GM23338 (cell line): ENCODE results near the gene WEE2. TPM values are rescaled to one million over a fixed set of nuclear protein-coding genes. Genes with fewer than 3 reads are reported as not detected.
A peak's percentile ranks its signal among the peaks of the same experiment; 100 is the strongest.

ENCODE experiments used
- ATAC-seq: fragments of 200-7000 bp; cut with Tn5 transposase; 3 replicates; pipeline ENCODE4 v1.9.1; 2020
- DNase-seq: peaks from one replicate; pipeline ENCODE4 v3.0.0-alpha.2; 2015; ENCODE audit warnings: low spot score
- H2AFZ ChIP-seq: fragments of 200-600 bp; sonication (generic); 2 replicates; pipeline ENCODE4 v1.8.0; 2016; ENCODE audit warnings: antibody characterized with exemption, mild to moderate bottlenecking, moderate library complexity
- H3F3A ChIP-seq: fragments of 200-600 bp; sonication (generic); replicated peaks from 2 replicates; pipeline ENCODE4 v1.8.0; 2017; ENCODE audit warnings: antibody characterized with exemption, mixed run types, low read depth
- H3K27ac ChIP-seq: fragments of 200-600 bp; sonication (generic); 2 replicates; pipeline ENCODE4 v1.6.1; 2016; ENCODE audit warnings: low read depth
- H3K27me3 ChIP-seq: fragments of 200-600 bp; sonication (generic); 2 replicates; pipeline ENCODE4 v1.8.0; 2016; ENCODE audit warnings: mild to moderate bottlenecking, mixed run types, moderate library complexity; ENCODE audit not compliant: insufficient read depth
- H3K36me3 ChIP-seq: fragments of 200-600 bp; sonication (generic); 2 replicates; pipeline ENCODE4 v1.8.0; 2016; ENCODE audit warnings: mild to moderate bottlenecking; ENCODE audit not compliant: insufficient read depth
- H3K4me1 ChIP-seq: fragments of 200-600 bp; sonication (generic); 2 replicates; pipeline ENCODE4 v1.8.0; 2016; ENCODE audit warnings: mild to moderate bottlenecking, moderate library complexity; ENCODE audit not compliant: insufficient read depth
- H3K4me2 ChIP-seq: fragments of 200-600 bp; sonication (generic); 2 replicates; pipeline ENCODE4 v1.7.1; 2017; ENCODE audit warnings: mixed run types
- H3K4me3 ChIP-seq: fragments of 200-600 bp; sonication (generic); 2 replicates; pipeline ENCODE4 v1.6.1; 2016; ENCODE audit warnings: mixed run types
- H3K79me2 ChIP-seq: fragments of 200-600 bp; sonication (generic); replicated peaks from 2 replicates; pipeline ENCODE4 v1.8.0; 2017; ENCODE audit warnings: mild to moderate bottlenecking; ENCODE audit not compliant: insufficient read depth
- H3K9me2 ChIP-seq: fragments of 200-600 bp; sonication (generic); 2 replicates; pipeline ENCODE4 v1.8.0; 2017; ENCODE audit not compliant: insufficient read depth
- H4K20me1 ChIP-seq: fragments of 200-600 bp; sonication (generic); replicated peaks from 2 replicates; pipeline ENCODE4 v1.8.0; 2017; ENCODE audit warnings: mild to moderate bottlenecking; ENCODE audit not compliant: insufficient read depth
- H3K27ac Mint-ChIP-seq: 2 replicates; pipeline ENCODE4 v1.8.0; 2020; ENCODE audit warnings: inconsistent platforms, mild to moderate bottlenecking, moderate library complexity, mixed read lengths
- H3K27me3 Mint-ChIP-seq: 3 replicates; pipeline ENCODE4 v1.8.0; 2022; ENCODE audit warnings: low read depth, mild to moderate bottlenecking, moderate library complexity, mixed read lengths, inconsistent platforms; ENCODE audit not compliant: insufficient read depth, poor library complexity
- H3K36me3 Mint-ChIP-seq: 3 replicates; pipeline ENCODE4 v1.8.0; 2021; ENCODE audit warnings: low read depth, mild to moderate bottlenecking, inconsistent platforms, moderate library complexity, mixed read lengths
- H3K4me1 Mint-ChIP-seq: 3 replicates; pipeline ENCODE4 v1.8.0; 2020; ENCODE audit warnings: mild to moderate bottlenecking, inconsistent platforms, mixed read lengths
- H3K4me3 Mint-ChIP-seq: 3 replicates; pipeline ENCODE4 v1.8.0; 2021; ENCODE audit warnings: moderate library complexity, mild to moderate bottlenecking, inconsistent platforms, mixed read lengths
- H3K9me3 Mint-ChIP-seq: 3 replicates; pipeline ENCODE4 v1.8.0; 2020; ENCODE audit warnings: moderate library complexity, mild to moderate bottlenecking, inconsistent platforms, mixed read lengths
- CREB1 ChIP-seq: fragments of 250-450 bp; sonication (Bioruptor Pico); IDR thresholded peaks from 2 replicates; pipeline ENCODE4 v1.5.0; 2020; ENCODE audit warnings: low read depth, mild to moderate bottlenecking, moderate library complexity
- EZH2 ChIP-seq: fragments of 200-600 bp; sonication (generic); IDR thresholded peaks from one replicate; pipeline ENCODE4 v1.8.0; 2017; ENCODE audit warnings: antibody characterized with exemption, mild to moderate bottlenecking, low read depth; ENCODE audit not compliant: unreplicated experiment
- EZH2phosphoT487 ChIP-seq: fragments of 200-600 bp; sonication (generic); IDR thresholded peaks from one replicate; pipeline ENCODE4 v1.8.1; 2018; ENCODE audit warnings: antibody characterized with exemption; ENCODE audit not compliant: unreplicated experiment
- JUNB ChIP-seq: IDR thresholded peaks from one replicate; pipeline ENCODE4 v1.6.1; 2016; ENCODE audit warnings: antibody characterized with exemption; ENCODE audit not compliant: unreplicated experiment
- NANOG ChIP-seq: IDR thresholded peaks from 2 replicates; pipeline ENCODE4 v1.6.1; 2016; ENCODE audit warnings: antibody characterized with exemption, borderline replicate concordance
- POLR2AphosphoS5 ChIP-seq: IDR thresholded peaks from 2 replicates; pipeline ENCODE4 v1.6.1; 2016; ENCODE audit warnings: antibody characterized with exemption, low read depth
- STAT1 ChIP-seq: IDR thresholded peaks from one replicate; pipeline ENCODE4 v1.6.1; 2016; ENCODE audit warnings: antibody characterized with exemption; ENCODE audit not compliant: unreplicated experiment
- ZNF114 ChIP-seq: fragments of 250-450 bp; sonication (Bioruptor Pico); IDR thresholded peaks from 2 replicates; pipeline ENCODE4 v1.5.0; 2020; ENCODE audit warnings: mild to moderate bottlenecking, moderate library complexity
- ZNF331 ChIP-seq: fragments of 250-450 bp; sonication (Bioruptor Pico); IDR thresholded peaks from 2 replicates; pipeline ENCODE4 v1.5.0; 2020; ENCODE audit warnings: low read depth, mild to moderate bottlenecking, moderate library complexity
- polyA plus RNA-seq: library from polyadenylated mRNA; unstranded; fragments of >200 nt; fragmentation: Nextera tagmentation; extraction: Ambion mirVana; gene quantifications from 2 replicates; pipeline ENCODE4 v1.2.1, GENCODE V29; 2016
- total RNA-seq: library from RNA; depleted of rRNA; stranded (reverse); fragments of >200 nt; shearing (Covaris generic); gene quantifications from 2 replicates; pipeline ENCODE4 v1.2.3, GENCODE V29; 2014
- TF ChIP-seq, protein P1 (sequence below): IDR thresholded peaks from 2 replicates; pipeline ENCODE4 v1.6.1; 2016; ENCODE audit warnings: antibody characterized with exemption
- TF ChIP-seq, protein P2 (sequence below): fragments of 250-450 bp; sonication (Bioruptor Pico); IDR thresholded peaks from 2 replicates; pipeline ENCODE4 v1.5.0; 2020; ENCODE audit warnings: mild to moderate bottlenecking, moderate library complexity
- TF ChIP-seq, protein P3 (sequence below), 2 experiments: fragments of 200-600 bp in 1 of 2; sonication (generic) in 1 of 2; conservative IDR thresholded peaks; 2 replicates each; pipeline versions ENCODE4 v1.5.1 to v1.6.1; 2016 to 2017; ENCODE audit warnings: antibody characterized with exemption in 2 of 2, low read depth in 2 of 2, mild to moderate bottlenecking in 2 of 2, moderate library complexity in 1 of 2
- TF ChIP-seq, protein P4 (sequence below): IDR thresholded peaks from one replicate; pipeline ENCODE4 v1.6.1; 2018; ENCODE audit warnings: antibody characterized with exemption; ENCODE audit not compliant: unreplicated experiment

The WEE2 gene
- total and polyA plus RNA-seq, 2 experiments from 2014 or later = not detected

DNA sequence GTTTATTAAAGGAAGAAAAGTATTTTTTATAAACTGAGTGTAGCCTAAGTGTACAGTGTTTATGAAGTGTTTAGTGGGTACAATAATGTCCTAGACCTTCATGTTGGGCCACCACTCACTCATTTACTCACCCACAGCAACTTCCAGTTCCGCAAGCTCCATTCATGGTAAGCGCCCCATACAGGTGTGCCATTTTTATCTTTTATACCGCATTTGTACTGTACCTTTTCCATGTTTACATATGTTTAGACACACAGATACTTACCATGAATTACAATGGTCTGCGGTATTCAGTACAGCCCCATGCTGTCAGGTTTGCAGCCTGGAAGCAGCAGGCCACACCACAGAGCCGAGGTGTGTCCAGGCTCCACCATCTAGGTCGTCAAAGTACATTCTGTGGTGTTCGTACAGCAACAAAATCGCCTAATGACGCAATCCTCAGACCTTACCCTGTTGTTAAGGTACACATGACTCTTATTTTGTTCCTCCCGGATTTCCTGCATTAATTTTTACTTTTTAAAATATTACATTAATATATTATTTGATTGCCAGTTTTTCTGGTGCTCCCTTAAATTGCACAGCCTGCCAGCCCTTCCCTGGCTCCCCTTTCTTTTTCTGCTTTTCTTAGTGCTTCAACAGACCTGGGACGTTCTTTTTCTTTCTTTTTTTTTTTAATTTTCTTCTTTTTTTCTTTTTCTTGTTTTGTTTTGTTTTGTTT, 29.1 kb downstream of the WEE2 start:
- DNase-seq (no peak), ATAC-seq (peak; percentile 15; the same call in 2 of the 3 replicates)
- Histone ChIP-seq H4K20me1 (peaks cover 10% of the 10 kb centered on the region), H3F3A (0 out of 2 replicates have a peak, but pooled peaks cover 3% of the 10 kb centered on the region), H2AFZ (peak overlapping the region; percentile 73), H3K27me3 (no peaks in the 10 kb centered on the region), H3K4me1 (peaks cover 8% of the 10 kb centered on the region), H3K79me2 (peaks cover 38% of the 10 kb centered on the region), H3K27ac (peak overlapping the region; percentile 90), H3K4me3 (peak overlapping the region; percentile 63), H3K9me2 (no peaks in the 10 kb centered on the region), H3K4me2 (peak overlapping the region; percentile 58), H3K36me3 (peaks cover 27% of the 10 kb centered on the region)
- Mint-ChIP-seq H3K4me3 (peak overlapping the region; percentile 99), H3K27ac (peak overlapping the region; percentile 99), H3K4me1 (peaks cover 17% of the 10 kb centered on the region), H3K27me3 (peaks cover 4% of the 10 kb centered on the region), H3K36me3 (peaks cover 31% of the 10 kb centered on the region), H3K9me3 (no peaks in the 10 kb centered on the region)
- TF ChIP-seq, protein P1, sequence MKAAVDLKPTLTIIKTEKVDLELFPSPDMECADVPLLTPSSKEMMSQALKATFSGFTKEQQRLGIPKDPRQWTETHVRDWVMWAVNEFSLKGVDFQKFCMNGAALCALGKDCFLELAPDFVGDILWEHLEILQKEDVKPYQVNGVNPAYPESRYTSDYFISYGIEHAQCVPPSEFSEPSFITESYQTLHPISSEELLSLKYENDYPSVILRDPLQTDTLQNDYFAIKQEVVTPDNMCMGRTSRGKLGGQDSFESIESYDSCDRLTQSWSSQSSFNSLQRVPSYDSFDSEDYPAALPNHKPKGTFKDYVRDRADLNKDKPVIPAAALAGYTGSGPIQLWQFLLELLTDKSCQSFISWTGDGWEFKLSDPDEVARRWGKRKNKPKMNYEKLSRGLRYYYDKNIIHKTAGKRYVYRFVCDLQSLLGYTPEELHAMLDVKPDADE = no peak
- TF ChIP-seq ZNF114 (CRISPR knock-in tag) (no peak), EZH2phosphoT487 (no peak), CREB1 (no peak), POLR2AphosphoS5 (no peak), ZNF331 (CRISPR knock-in tag) (no peak), NANOG (no peak), STAT1 (no peak), EZH2 (no peak), JUNB (no peak)
- TF ChIP-seq, protein P2, sequence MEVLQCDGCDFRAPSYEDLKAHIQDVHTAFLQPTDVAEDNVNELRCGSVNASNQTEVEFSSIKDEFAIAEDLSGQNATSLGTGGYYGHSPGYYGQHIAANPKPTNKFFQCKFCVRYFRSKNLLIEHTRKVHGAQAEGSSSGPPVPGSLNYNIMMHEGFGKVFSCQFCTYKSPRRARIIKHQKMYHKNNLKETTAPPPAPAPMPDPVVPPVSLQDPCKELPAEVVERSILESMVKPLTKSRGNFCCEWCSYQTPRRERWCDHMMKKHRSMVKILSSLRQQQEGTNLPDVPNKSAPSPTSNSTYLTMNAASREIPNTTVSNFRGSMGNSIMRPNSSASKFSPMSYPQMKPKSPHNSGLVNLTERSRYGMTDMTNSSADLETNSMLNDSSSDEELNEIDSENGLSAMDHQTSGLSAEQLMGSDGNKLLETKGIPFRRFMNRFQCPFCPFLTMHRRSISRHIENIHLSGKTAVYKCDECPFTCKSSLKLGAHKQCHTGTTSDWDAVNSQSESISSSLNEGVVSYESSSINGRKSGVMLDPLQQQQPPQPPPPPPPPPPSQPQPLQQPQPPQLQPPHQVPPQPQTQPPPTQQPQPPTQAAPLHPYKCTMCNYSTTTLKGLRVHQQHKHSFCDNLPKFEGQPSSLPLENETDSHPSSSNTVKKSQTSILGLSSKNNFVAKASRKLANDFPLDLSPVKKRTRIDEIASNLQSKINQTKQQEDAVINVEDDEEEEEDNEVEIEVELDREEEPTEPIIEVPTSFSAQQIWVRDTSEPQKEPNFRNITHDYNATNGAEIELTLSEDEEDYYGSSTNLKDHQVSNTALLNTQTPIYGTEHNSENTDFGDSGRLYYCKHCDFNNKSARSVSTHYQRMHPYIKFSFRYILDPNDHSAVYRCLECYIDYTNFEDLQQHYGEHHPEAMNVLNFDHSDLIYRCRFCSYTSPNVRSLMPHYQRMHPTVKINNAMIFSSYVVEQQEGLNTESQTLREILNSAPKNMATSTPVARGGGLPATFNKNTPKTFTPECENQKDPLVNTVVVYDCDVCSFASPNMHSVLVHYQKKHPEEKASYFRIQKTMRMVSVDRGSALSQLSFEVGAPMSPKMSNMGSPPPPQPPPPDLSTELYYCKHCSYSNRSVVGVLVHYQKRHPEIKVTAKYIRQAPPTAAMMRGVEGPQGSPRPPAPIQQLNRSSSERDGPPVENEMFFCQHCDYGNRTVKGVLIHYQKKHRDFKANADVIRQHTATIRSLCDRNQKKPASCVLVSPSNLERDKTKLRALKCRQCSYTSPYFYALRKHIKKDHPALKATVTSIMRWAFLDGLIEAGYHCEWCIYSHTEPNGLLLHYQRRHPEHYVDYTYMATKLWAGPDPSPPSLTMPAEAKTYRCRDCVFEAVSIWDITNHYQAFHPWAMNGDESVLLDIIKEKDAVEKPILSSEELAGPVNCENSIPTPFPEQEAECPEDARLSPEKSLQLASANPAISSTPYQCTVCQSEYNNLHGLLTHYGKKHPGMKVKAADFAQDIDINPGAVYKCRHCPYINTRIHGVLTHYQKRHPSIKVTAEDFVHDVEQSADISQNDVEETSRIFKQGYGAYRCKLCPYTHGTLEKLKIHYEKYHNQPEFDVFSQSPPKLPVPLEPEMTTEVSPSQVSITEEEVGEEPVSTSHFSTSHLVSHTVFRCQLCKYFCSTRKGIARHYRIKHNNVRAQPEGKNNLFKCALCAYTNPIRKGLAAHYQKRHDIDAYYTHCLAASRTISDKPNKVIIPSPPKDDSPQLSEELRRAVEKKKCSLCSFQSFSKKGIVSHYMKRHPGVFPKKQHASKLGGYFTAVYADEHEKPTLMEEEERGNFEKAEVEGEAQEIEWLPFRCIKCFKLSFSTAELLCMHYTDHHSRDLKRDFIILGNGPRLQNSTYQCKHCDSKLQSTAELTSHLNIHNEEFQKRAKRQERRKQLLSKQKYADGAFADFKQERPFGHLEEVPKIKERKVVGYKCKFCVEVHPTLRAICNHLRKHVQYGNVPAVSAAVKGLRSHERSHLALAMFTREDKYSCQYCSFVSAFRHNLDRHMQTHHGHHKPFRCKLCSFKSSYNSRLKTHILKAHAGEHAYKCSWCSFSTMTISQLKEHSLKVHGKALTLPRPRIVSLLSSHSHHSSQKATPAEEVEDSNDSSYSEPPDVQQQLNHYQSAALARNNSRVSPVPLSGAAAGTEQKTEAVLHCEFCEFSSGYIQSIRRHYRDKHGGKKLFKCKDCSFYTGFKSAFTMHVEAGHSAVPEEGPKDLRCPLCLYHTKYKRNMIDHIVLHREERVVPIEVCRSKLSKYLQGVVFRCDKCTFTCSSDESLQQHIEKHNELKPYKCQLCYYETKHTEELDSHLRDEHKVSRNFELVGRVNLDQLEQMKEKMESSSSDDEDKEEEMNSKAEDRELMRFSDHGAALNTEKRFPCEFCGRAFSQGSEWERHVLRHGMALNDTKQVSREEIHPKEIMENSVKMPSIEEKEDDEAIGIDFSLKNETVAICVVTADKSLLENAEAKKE (CRISPR knock-in tag) = no peak
- TF ChIP-seq, protein P3, sequence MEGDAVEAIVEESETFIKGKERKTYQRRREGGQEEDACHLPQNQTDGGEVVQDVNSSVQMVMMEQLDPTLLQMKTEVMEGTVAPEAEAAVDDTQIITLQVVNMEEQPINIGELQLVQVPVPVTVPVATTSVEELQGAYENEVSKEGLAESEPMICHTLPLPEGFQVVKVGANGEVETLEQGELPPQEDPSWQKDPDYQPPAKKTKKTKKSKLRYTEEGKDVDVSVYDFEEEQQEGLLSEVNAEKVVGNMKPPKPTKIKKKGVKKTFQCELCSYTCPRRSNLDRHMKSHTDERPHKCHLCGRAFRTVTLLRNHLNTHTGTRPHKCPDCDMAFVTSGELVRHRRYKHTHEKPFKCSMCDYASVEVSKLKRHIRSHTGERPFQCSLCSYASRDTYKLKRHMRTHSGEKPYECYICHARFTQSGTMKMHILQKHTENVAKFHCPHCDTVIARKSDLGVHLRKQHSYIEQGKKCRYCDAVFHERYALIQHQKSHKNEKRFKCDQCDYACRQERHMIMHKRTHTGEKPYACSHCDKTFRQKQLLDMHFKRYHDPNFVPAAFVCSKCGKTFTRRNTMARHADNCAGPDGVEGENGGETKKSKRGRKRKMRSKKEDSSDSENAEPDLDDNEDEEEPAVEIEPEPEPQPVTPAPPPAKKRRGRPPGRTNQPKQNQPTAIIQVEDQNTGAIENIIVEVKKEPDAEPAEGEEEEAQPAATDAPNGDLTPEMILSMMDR (conservative IDR thresholded peaks at IDR 0.05; ENCODE audit: low read depth in 2 of 2) = no peak
- TF ChIP-seq, protein P4, sequence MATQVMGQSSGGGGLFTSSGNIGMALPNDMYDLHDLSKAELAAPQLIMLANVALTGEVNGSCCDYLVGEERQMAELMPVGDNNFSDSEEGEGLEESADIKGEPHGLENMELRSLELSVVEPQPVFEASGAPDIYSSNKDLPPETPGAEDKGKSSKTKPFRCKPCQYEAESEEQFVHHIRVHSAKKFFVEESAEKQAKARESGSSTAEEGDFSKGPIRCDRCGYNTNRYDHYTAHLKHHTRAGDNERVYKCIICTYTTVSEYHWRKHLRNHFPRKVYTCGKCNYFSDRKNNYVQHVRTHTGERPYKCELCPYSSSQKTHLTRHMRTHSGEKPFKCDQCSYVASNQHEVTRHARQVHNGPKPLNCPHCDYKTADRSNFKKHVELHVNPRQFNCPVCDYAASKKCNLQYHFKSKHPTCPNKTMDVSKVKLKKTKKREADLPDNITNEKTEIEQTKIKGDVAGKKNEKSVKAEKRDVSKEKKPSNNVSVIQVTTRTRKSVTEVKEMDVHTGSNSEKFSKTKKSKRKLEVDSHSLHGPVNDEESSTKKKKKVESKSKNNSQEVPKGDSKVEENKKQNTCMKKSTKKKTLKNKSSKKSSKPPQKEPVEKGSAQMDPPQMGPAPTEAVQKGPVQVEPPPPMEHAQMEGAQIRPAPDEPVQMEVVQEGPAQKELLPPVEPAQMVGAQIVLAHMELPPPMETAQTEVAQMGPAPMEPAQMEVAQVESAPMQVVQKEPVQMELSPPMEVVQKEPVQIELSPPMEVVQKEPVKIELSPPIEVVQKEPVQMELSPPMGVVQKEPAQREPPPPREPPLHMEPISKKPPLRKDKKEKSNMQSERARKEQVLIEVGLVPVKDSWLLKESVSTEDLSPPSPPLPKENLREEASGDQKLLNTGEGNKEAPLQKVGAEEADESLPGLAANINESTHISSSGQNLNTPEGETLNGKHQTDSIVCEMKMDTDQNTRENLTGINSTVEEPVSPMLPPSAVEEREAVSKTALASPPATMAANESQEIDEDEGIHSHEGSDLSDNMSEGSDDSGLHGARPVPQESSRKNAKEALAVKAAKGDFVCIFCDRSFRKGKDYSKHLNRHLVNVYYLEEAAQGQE = no peak
